ENCODE data around the gene ZBTB8OS. TPM values are rescaled to one million over a fixed set of nuclear protein-coding genes. Genes with fewer than 3 reads are reported as not detected.

The ZBTB8OS gene
- total and polyA plus RNA-seq, 9 of the 15 experiments (the other 6 are each of a cell fraction or from before 2014, with no cell fraction given): 54.8 to 230 (median 107) TPM

- TF ChIP-seq RBM25 (IDR thresholded peaks at IDR 0.05; ENCODE audit: low read depth, low read length, severe bottlenecking): peak; percentile 99
- peak; percentile 100 for TF ChIP-seq CUX1 (CRISPR knock-in tag; IDR thresholded peaks at IDR 0.05)
- 0 out of 2 replicates have a peak, but pooled peaks have one; percentile 39 for TF ChIP-seq C11orf30 (IDR thresholded peaks at IDR 0.05; ENCODE audit: low read depth)
- TF ChIP-seq TRIM24 (IDR thresholded peaks at IDR 0.05): peak; percentile 17 to 76; a peak in 3 of 4 replicates
- TF ChIP-seq CC2D1A (IDR thresholded peaks at IDR 0.05): no peak
- TF ChIP-seq TEAD2 (tag; IDR thresholded peaks at IDR 0.05): peak; percentile 95
- TF ChIP-seq, protein P1, sequence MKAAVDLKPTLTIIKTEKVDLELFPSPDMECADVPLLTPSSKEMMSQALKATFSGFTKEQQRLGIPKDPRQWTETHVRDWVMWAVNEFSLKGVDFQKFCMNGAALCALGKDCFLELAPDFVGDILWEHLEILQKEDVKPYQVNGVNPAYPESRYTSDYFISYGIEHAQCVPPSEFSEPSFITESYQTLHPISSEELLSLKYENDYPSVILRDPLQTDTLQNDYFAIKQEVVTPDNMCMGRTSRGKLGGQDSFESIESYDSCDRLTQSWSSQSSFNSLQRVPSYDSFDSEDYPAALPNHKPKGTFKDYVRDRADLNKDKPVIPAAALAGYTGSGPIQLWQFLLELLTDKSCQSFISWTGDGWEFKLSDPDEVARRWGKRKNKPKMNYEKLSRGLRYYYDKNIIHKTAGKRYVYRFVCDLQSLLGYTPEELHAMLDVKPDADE (conservative IDR thresholded peaks at IDR 0.05; ENCODE audit: control insufficient read depth, low read depth, low read length): no peak
- TF ChIP-seq KLF13 (tag; IDR thresholded peaks at IDR 0.05; ENCODE audit: borderline replicate concordance, low read depth): peak; percentile 96
- 0 out of 2 replicates have a peak, but pooled peaks have one; percentile 47 for TF ChIP-seq HDGF (IDR thresholded peaks at IDR 0.05)
- peak; percentile 62; the same call in 1 of the 2 replicates for TF ChIP-seq ZBTB7A (IDR thresholded peaks at IDR 0.05; ENCODE audit: borderline replicate concordance, control insufficient read depth, low read depth, low read length)
- peak; percentile 35; the same call in 1 of the 2 replicates for TF ChIP-seq NFIX (CRISPR knock-in tag; IDR thresholded peaks at IDR 0.05; ENCODE audit: low read depth)
- TF ChIP-seq ZNF23 (CRISPR knock-in tag; IDR thresholded peaks at IDR 0.05): peak; percentile 81
- TF ChIP-seq, protein P2, sequence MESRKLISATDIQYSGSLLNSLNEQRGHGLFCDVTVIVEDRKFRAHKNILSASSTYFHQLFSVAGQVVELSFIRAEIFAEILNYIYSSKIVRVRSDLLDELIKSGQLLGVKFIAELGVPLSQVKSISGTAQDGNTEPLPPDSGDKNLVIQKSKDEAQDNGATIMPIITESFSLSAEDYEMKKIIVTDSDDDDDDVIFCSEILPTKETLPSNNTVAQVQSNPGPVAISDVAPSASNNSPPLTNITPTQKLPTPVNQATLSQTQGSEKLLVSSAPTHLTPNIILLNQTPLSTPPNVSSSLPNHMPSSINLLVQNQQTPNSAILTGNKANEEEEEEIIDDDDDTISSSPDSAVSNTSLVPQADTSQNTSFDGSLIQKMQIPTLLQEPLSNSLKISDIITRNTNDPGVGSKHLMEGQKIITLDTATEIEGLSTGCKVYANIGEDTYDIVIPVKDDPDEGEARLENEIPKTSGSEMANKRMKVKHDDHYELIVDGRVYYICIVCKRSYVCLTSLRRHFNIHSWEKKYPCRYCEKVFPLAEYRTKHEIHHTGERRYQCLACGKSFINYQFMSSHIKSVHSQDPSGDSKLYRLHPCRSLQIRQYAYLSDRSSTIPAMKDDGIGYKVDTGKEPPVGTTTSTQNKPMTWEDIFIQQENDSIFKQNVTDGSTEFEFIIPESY (CRISPR knock-in tag; IDR thresholded peaks at IDR 0.05): peak; percentile 57
- peak; percentile 96 for TF ChIP-seq NRF1 (conservative IDR thresholded peaks at IDR 0.05 in 1 of 2, IDR thresholded peaks at IDR 0.05 in 1 of 2)
- TF ChIP-seq CREB3L1 (IDR thresholded peaks at IDR 0.05; ENCODE audit: borderline replicate concordance, low read depth): peak; percentile 72
- TF ChIP-seq KAT8 (IDR thresholded peaks at IDR 0.05; ENCODE audit: low read depth): peak; percentile 74; the same call in 1 of the 2 replicates
- TF ChIP-seq PRMT5 (CRISPR knock-in tag; IDR thresholded peaks at IDR 0.05): peak; percentile 69; the same call in 1 of the 2 replicates
- TF ChIP-seq HDAC6 (IDR thresholded peaks at IDR 0.05; ENCODE audit: low read depth, low read length): no peak
Observed at GRCh38 chr1:32650752-32651460, 556 bp upstream of the ZBTB8OS start, which contains the start of gene RBBP4 (continued).
